SU-DHL-6 (cell line): ENCODE data around the gene LRP1B.

Experiments
- EZH2phosphoT487 ChIP-seq: fragments of 200-600 bp; sonication (generic), shearing (Covaris generic); conservative IDR thresholded peaks from 2 replicates; pipeline ENCODE4 v1.6.1; 2018; ENCODE audit warnings: mild to moderate bottlenecking, antibody characterized with exemption, low read length, moderate library complexity, mixed read lengths
- TF ChIP-seq, protein P1 (sequence below): fragments of 200-600 bp; sonication (generic); IDR thresholded peaks from one replicate; pipeline ENCODE4 v1.5.1; 2017; ENCODE audit warnings: antibody characterized with exemption, mild to moderate bottlenecking, low read length, moderate library complexity; ENCODE audit not compliant: insufficient read depth, poor library complexity, severe bottlenecking

DNA sequence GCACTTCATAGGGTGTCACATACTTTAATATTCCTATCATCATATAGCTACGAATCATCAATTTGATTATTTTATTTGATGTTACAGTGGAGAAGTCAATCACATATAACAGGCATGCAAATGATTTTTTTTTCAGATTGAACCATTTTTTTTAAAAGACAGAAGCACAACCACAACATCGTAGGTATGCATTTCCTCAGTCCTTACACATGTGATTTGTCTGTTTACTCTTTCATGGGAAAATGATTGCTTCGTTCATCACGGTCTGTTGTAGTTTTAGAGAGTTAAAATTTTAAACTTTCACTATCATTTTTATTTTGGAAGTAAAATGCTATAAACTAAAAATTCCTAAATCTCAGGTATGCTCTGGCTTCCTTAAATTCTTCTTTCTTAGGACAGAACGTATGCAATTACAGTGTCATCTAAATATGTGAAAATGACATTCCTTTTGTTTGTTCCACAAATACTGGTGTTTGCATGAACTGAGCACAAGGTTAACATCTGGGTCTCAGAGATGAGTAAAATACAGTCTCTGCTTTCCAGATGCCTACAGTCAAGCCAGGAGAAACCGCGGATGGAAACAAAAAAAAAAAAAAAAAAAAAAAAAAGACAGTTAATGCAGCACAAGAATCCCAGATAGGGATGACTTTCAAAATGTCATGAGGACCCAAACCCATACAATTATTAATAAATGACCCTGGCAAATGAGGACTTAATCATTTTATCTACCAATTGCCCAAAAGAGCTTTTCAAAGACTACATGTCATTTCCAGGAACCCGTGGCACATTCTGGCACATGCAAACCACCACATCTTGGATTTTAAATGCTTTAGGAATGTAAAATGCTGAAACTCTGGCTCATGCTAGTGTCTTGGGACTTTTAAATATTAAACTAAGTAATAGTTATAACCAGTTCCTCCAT lies 201.2 kb downstream of the LRP1B start:
- TF ChIP-seq, protein P1, sequence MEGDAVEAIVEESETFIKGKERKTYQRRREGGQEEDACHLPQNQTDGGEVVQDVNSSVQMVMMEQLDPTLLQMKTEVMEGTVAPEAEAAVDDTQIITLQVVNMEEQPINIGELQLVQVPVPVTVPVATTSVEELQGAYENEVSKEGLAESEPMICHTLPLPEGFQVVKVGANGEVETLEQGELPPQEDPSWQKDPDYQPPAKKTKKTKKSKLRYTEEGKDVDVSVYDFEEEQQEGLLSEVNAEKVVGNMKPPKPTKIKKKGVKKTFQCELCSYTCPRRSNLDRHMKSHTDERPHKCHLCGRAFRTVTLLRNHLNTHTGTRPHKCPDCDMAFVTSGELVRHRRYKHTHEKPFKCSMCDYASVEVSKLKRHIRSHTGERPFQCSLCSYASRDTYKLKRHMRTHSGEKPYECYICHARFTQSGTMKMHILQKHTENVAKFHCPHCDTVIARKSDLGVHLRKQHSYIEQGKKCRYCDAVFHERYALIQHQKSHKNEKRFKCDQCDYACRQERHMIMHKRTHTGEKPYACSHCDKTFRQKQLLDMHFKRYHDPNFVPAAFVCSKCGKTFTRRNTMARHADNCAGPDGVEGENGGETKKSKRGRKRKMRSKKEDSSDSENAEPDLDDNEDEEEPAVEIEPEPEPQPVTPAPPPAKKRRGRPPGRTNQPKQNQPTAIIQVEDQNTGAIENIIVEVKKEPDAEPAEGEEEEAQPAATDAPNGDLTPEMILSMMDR: no peak
- TF ChIP-seq EZH2phosphoT487: no peak
